Lower leg skin (tissue), 3 donors: ENCODE results near the gene RPLP2.

Experiments
- POLR2A ChIP-seq, 2 donors: fragments of 450-650 bp; IDR thresholded peaks; one replicate each; pipeline ENCODE4 v1.6.1; 2016 to 2017; ENCODE audit warnings: antibody characterized with exemption in 2 of 2, mild to moderate bottlenecking in 1 of 2, moderate library complexity in 1 of 2
- TF ChIP-seq, protein P1 (sequence below), 3 donors: fragments of 450-650 bp; IDR thresholded peaks; one replicate each; pipeline ENCODE4 v1.5.1; 2016; ENCODE audit warnings: antibody characterized with exemption in 3 of 3, mild to moderate bottlenecking in 3 of 3, moderate library complexity in 2 of 3

DNA sequence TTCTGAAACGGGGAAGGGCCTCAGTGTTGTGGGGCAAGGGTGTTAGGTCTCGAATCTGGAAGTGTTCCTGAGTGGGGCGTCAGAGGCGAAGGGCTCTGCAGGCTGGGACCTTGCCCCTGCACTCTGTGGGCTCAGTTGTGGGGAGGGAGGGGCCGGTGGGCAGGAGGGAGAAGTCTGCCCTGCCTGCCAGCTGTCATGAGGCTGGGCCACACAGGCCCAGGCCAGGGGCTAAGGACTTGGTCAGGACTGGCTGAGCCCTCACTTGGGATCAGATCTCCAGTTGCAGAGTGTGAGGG lies 18.1 kb downstream of the RPLP2 start, which contains the start of gene CRACR2B:
- TF ChIP-seq, protein P1, sequence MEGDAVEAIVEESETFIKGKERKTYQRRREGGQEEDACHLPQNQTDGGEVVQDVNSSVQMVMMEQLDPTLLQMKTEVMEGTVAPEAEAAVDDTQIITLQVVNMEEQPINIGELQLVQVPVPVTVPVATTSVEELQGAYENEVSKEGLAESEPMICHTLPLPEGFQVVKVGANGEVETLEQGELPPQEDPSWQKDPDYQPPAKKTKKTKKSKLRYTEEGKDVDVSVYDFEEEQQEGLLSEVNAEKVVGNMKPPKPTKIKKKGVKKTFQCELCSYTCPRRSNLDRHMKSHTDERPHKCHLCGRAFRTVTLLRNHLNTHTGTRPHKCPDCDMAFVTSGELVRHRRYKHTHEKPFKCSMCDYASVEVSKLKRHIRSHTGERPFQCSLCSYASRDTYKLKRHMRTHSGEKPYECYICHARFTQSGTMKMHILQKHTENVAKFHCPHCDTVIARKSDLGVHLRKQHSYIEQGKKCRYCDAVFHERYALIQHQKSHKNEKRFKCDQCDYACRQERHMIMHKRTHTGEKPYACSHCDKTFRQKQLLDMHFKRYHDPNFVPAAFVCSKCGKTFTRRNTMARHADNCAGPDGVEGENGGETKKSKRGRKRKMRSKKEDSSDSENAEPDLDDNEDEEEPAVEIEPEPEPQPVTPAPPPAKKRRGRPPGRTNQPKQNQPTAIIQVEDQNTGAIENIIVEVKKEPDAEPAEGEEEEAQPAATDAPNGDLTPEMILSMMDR (IDR thresholded peaks at IDR 0.05), result no peak
- no peak for TF ChIP-seq POLR2A (IDR thresholded peaks at IDR 0.05)
